MM.1S (cell line): ENCODE measurements around the gene WFIKKN2.

ENCODE experiments used
- EZH2 ChIP-seq: fragments of 300-600 bp; sonication (generic); optimal IDR thresholded peaks from 2 replicates; pipeline ENCODE3; 2017; ENCODE audit warnings: low read depth, mild to moderate bottlenecking, antibody characterized with exemption, low read length, mixed read lengths
- TF ChIP-seq, protein P1 (sequence below): fragments of 300-600 bp; sonication (generic); IDR thresholded peaks from 2 replicates; pipeline ENCODE4 v1.5.1; 2016; ENCODE audit warnings: antibody characterized with exemption, low read length, mixed read lengths

DNA sequence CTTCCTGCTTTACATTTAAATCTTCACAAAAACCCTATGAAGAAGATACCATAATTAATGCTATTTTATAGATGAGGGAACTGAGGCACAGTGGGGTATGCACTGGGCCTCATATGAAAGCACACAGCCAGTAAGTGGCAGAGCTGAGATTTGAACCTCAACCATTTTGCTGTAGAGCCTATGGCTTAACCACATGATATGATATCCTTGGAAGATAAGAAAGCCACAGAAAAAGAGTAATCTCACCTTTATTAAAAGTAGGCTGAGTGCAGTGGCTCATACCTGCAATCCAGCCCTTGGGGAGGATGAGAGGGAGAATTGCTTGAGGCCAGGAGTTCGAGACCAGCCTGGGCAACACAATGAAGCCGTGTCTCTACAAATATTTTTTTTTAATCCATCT is 45.8 kb downstream of the WFIKKN2 start:
- TF ChIP-seq, protein P1, sequence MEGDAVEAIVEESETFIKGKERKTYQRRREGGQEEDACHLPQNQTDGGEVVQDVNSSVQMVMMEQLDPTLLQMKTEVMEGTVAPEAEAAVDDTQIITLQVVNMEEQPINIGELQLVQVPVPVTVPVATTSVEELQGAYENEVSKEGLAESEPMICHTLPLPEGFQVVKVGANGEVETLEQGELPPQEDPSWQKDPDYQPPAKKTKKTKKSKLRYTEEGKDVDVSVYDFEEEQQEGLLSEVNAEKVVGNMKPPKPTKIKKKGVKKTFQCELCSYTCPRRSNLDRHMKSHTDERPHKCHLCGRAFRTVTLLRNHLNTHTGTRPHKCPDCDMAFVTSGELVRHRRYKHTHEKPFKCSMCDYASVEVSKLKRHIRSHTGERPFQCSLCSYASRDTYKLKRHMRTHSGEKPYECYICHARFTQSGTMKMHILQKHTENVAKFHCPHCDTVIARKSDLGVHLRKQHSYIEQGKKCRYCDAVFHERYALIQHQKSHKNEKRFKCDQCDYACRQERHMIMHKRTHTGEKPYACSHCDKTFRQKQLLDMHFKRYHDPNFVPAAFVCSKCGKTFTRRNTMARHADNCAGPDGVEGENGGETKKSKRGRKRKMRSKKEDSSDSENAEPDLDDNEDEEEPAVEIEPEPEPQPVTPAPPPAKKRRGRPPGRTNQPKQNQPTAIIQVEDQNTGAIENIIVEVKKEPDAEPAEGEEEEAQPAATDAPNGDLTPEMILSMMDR = no peak
- TF ChIP-seq EZH2 = no peak
